Epithelial cell of esophagus (primary cell): ENCODE measurements around the gene COG5.

Experiments used
- DNase-seq: peaks from one replicate; pipeline ENCODE4 v3.0.0; 2010; ENCODE audit warnings: low read depth
- H3K4me3 ChIP-seq: 2 replicates; pipeline ENCODE4 v1.5.1; 2011; ENCODE audit warnings: mild to moderate bottlenecking, low read length, control low read depth
- TF ChIP-seq, protein P1 (sequence below): IDR thresholded peaks from 2 replicates; pipeline ENCODE4 v1.5.1; 2011; ENCODE audit warnings: low read depth, mild to moderate bottlenecking, low read length, control low read depth, inconsistent platforms; ENCODE audit not compliant: insufficient read depth; ENCODE audit errors: missing control alignments

Gene COG5

DNA sequence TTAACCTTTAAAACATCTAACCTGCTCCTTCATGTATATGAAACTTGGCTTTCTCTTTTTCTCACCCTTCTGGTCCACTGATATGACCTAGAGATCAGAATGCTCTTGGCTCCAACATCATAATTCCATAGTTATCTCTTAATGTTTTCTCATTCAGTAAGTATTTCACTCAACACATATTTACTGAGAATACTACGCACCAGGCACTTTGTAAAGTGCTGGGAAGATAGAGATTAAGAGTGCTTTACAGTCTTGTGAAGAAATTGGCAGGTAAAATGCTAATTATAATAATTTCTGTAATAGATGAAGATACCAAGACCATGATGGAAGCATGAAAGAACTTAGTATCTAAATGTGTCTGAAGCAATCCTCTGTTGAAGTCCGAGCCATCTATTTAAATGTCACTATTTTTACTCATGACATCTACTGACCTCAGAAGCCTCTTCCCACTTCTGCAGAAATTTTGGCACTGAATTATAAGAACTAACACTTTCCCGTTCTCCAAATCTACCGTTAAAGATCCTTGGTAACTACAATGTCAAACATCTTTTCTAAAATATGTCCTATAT is 278.7 kb downstream of the COG5 start:
- no peak for DNase-seq
- no peak overlapping the region for H3K4me3 ChIP-seq
- TF ChIP-seq, protein P1, sequence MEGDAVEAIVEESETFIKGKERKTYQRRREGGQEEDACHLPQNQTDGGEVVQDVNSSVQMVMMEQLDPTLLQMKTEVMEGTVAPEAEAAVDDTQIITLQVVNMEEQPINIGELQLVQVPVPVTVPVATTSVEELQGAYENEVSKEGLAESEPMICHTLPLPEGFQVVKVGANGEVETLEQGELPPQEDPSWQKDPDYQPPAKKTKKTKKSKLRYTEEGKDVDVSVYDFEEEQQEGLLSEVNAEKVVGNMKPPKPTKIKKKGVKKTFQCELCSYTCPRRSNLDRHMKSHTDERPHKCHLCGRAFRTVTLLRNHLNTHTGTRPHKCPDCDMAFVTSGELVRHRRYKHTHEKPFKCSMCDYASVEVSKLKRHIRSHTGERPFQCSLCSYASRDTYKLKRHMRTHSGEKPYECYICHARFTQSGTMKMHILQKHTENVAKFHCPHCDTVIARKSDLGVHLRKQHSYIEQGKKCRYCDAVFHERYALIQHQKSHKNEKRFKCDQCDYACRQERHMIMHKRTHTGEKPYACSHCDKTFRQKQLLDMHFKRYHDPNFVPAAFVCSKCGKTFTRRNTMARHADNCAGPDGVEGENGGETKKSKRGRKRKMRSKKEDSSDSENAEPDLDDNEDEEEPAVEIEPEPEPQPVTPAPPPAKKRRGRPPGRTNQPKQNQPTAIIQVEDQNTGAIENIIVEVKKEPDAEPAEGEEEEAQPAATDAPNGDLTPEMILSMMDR, result no peak

DNA sequence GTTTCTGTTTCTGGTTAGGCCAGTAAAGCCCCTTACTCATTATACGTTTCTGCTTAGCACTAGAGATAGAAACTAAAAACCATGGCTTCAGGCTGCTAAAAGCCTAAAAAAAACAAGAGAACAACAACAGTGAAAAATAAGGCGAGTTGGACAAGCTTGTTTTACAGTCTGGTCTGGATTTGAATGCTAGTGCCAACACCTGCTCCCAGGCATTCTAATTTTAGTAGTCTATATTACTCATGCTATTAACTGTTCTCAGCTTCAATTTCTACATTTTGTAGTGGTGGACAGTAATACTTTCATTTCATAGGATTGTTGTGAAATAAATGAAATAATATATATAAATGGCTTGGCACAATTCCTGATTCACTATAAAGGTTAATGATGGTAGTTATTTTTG is 286.4 kb downstream of the COG5 start:
- H3K4me3 ChIP-seq, result no peak overlapping the region
- DNase-seq, result peak; percentile 25
- TF ChIP-seq, protein P1, result no peak

DNA sequence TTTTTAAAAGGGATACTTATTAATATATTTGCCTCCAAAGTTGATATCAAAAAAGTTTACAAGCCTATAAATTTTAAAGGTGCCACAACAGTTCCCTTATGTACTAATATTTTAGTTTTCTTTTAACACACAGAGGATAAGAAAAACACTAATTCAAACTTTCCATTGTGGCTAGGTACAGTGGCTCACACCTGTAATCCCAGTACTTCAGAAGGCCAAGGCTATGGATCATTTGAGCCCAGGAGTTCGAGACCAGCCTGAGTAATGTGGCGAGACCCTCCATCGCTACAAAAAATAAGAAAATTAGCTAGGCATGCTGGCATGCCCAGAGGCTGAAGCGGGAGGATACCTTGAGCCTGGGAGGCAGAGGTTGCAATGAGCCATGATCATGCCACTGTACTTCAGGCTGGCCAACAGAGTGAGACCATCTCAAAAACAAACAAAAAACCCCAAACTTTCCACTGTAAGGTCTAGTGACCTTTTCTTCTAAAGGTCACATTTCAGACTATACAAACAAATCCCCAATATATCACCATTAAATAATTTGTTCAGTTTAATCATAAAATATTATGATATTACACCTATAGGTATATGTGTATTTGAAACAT is 287.4 kb downstream of the COG5 start:
- no peak overlapping the region for H3K4me3 ChIP-seq
- no peak for DNase-seq
- TF ChIP-seq, protein P1, result no peak

- TF ChIP-seq, protein P1, result no peak
- no peak overlapping the region for H3K4me3 ChIP-seq
- no peak for DNase-seq
These were observed 289.2 kb downstream of the COG5 start for GRCh38 chr7:107274506-107274905.

DNA sequence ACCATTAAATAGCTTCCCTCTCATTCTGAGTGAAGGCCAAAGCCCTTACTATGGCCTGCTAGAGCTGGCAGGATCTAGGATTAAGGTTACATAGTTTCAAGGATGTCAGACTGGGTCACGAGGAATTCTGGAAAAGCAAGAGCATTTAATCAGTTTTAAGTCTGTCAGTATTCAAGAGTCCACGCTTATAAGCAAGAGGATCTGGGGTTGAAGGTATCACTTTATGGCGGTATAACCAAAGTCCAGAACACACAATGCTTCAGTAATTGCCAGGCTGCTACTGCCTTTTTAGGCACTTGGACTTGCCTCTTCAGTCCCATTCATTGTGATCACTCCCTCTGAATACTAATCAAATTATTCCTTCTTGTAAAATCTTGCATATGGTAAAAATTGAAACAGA is 293.9 kb downstream of the COG5 start:
- TF ChIP-seq, protein P1, result no peak
- no peak for DNase-seq
- no peak overlapping the region for H3K4me3 ChIP-seq

GRCh38 chr7:107268594-107268993 is 295.1 kb downstream of the COG5 start:
- DNase-seq, result no peak
- no peak overlapping the region for H3K4me3 ChIP-seq
- TF ChIP-seq, protein P1, result no peak

DNA sequence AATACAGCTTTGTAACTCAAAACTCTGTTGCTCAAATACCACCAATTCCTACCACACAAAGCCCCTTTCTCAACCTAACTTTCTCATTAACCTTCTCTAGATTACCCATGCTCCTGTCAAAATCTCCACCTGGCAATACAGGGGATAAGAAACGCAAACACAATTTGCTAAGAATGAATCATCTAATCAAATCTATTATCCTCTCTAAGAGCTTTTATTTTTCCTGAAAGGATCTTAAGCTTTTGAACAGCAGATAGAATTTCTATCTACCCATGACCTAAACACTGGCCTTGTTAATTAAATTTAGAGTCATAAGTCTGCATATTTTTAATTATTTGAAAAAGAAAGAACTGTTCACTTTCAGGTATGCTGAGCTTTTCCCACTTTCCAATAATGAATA is 296.6 kb downstream of the COG5 start:
- TF ChIP-seq, protein P1, result no peak
- no peak overlapping the region for H3K4me3 ChIP-seq
- DNase-seq, result no peak
